GM21529 (cell line): Measurements from ENCODE around the gene IDH3B.
"Not testable (repeated sequence)": the region's sequence is repeated elsewhere in the genome, so short reads cannot be mapped to it uniquely, and the experiment has no call there.

Experiments used
- ATAC-seq: cut with Tn5 transposase; IDR thresholded peaks from one replicate; pipeline ENCODE4 v1.9.1; 2021; ENCODE audit not compliant: unreplicated experiment

IDH3B gene

DNA sequence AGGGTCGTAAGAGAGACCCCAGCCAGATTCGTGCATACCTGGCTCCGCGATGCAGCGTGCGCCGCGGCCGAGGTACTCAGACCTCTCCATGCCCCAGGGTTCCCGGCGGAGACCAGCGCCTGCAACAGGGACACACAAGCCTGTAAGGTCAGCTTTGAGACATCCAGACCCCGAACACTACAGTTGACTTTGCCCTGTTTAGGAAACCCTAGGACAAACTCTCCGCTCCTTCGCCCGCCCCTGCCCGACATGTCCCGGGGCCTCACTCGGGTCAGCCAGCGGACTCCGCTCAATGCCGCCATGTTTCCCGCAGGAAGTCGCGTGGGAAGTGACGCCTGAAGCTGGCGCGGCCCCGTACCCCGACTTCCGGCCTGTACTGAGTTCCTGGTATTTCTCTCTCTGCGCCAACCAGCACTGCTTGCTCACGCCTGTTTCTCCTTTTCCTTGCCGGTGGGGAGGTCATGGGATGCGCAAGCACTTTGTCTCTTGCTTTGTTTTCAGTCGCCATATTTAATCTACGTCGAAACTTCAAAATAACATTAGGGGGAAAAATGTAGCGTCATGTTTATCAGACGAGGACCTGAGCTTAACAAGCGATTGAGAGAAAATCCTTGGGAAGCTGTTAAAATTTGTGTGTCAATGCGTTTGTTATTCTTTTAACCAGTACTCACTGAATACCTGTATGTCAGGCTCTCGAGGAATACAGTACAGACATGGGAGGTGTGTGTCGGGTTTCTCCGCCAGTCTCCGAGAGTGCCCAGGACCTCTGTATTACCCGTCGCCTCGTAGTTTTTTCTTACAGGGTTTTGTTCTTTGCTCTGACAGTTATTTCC is at the start of gene IDH3B:
TSS of gene IDH3B (minus strand) at position 330 of the 833 bp plus-strand sequence. CDS start at position 302, 28 bp downstream.
- ATAC-seq: peak; percentile 85

DNA sequence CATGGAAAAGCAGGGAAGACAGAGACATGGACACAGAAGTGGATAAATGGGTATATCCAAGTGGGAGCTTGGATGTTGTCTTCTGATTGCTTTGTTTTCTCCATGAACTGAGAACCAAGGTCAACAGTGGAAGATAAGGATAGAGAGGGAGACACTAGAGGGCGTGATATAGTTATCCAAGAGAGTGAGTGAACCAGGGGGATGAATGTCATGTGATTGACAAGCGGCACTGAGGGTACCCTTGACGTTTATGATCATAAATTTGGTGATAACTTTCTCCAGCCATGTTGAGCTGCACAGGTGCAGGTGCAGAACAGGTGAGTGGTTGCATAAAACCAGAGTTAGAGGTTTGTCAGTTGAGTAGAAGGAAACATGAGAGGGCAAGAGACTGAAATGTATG is 49.3 kb upstream of the IDH3B start:
- no peak for ATAC-seq

DNA sequence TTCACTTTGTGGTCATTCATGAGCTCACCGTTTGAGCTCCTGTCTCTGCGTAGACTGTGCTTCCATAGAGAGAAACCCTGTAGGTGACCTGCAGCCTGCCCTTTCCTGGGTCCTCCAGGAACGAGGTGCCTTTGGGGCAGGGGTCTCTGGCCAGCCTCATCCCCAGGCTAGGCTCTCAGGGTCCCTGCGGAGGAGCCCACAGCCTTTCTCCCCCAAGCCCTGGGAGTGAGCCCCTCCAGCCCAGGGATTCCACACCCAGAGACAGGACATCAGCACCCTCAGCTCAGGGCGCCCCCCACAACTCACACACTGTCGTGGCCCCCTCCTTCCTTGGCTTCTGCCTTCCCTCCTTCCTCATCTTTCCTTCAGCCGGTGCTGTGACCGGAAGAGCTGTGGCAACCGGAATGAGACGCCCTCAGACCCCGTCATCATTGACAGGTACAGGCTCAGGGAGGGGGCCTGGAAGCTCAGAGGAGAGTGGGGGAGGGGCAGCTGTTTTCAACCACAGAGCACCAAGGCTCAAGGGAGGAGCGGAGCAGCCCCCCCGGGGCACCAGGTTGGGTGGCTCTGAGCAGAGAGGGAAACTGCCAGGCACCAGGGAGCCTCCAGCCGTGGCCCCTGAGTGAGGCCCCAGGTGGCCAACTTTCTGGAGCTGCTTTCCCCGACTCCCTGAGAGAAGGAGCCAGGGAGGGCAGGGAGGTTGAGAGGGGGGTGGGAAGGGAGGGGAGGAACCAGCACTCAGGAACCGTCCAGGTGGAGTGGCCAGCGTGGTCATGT is 45.4 kb upstream of the IDH3B start:
- ATAC-seq: no peak

DNA sequence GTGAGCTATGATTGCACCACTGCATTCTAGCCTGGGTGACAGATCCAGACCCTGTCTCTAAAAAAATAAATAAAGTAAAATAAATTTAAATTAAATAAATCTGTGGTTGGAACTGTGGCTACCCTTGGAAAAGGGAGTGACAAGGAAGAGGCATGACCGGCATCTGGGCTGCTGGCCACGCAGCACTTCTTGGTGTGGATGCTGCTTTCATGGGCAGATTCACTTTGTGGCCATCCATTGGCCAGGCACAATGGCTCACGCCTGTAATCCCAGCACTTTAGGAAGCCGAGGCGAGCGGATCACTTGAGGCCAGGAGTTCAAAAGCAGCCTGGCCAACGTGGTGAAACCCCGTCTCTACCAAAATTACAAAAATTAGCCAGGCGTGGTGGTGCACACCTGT is 44.6 kb upstream of the IDH3B start:
- no peak for ATAC-seq

DNA sequence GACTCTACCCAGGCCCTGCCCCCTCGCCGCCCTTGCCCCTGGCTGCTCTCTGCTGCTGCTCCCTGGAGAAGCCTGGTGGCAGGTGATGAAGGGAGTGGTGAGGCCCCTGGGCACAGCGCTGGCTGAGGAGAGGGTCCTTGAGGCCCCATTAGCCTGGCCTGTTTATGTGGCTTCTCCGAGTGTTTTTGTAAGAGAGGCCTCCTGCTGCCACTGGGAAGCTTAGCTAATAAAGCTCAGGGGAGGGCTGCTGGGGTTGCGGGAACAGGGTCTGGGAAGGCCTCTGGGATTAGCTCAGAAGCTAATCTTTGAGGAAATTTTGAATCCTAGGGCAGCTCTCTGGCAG is 44.0 kb upstream of the IDH3B start:
- no peak for ATAC-seq

DNA sequence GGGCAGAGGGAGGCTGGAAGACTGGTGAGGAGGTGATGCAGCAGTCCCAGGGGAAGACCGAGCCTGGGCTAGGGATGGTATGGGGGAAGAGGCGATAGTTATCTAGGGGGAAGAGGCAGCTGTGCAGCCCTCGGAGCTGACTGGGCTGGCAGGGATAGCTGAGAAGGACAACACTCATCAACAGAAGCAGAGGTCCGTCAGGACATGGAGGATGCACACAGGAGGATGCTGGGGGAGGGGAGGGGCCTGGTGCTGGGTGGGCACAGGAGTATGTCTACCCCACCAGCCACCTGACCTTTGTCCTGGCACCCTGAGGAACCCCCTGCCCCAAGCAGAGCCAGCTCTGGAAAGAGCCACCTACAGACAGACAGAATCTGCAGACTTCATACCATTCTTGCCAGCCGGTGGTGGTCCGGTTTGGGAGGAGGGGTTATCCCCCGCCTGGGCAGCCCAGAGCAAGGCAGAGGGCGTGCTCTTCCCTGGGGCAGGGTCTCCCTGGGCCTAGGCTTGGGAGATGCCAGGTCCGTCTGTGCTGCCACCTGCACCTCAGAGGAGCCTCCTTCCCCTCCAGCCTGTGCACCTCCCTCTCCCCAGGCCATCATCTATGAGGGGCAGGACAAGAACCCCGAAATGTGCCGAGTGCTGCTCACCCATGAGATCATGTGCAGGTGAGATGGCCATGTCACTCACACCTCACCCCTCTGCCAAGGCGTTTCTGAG is 43.5 kb upstream of the IDH3B start:
- ATAC-seq: no peak

DNA sequence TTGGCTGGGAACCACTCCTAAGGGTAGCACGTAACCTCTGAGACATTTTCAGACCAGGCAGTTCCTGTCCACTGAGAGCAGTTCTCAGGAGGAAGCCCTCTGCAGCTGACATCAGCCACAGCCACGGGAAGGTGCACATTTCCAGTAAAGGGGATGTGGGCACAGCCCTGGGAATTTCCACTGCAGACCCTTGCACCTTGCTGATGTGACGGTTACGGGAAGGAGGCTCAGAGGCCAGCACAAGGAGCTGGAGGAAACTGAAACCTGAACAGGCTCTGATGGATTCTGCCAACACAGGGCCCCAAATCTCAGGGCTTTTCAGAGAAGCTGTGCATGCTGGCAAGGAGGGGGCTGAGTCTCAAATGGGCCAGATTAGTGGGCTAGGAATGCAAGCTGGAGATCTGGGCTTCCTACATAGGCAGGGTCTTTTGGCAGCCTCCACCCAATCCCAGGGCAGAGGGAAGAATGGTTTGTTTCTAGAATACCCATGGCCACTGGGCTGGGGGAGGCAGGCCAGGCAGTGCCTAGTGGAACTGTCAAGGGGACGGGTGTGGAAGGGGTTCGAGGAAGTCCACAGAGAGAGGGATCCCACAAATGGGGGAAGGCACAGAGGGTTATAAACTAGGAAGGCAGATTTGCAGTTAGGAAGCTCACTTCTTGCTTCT is 42.8 kb upstream of the IDH3B start:
- ATAC-seq: no peak

DNA sequence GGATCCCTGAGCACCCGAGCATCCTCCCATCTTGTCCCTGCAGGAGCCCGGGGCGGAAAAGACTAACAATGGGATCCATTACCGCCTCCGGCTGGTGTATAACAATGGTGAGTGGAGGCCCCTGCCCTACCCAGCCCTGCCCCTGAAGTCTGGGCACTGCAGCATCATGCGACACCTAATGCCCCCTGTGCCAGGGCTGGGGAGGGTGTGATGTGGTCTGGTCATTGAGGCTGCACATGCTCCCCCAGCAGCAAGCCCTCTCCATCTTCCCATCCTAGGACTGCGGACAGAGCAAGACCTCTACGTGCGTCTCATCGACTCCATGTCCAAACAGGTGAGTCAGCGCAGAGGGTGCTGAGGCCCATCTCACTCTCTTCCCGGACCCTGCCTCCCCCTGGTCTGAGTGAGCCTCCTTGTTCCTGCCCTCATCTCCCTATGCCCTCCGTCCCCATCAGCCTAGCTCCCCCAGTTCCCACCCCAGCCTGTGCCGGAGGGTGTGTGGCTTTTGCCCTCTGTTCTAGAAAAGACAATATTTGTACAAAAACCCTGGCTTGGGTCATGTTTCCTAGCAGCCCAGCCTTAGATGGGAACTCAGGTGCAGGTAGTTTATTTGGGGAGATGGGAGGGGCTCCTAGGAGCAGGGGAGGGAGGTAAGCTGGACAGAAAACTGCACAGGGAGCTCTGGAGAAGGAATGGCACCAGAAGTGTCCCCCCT is 42.1 kb upstream of the IDH3B start:
- ATAC-seq: no peak

DNA sequence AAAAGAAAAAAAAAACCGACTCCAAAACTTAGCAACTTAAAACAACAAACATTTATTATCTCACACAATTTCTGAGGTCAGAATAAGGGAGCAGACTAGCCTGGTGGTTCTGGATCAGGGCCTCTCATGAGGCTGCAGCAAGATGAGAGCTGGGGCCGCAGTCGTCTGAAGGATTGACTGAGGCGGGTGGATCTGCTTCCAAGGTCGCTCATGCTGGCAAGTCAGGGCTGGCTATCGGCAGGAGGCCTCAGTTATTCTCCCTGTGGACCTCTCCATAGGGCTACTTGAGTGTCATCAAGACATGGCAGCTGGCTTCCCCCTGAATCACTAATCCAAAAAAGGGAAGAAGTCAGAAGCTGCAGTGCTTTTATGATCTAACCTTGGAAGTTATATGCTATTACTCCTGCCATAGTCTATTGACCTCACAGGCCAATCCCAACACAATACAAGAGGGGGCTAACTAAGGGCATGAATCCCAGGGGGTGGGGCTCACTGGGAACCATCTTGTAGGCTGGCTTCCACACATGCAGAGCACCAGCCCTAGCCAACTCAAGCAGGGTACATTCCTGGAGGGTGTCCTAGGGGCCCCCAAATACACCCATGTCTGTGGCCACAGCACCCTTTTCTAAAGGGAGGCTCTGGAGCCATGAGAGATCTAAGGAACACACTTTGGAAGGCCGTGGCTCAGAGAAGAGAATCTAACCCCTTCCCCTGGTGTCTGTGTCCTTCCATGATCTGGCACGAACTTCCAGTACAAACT is 39.9 kb upstream of the IDH3B start:
- no peak for ATAC-seq

DNA sequence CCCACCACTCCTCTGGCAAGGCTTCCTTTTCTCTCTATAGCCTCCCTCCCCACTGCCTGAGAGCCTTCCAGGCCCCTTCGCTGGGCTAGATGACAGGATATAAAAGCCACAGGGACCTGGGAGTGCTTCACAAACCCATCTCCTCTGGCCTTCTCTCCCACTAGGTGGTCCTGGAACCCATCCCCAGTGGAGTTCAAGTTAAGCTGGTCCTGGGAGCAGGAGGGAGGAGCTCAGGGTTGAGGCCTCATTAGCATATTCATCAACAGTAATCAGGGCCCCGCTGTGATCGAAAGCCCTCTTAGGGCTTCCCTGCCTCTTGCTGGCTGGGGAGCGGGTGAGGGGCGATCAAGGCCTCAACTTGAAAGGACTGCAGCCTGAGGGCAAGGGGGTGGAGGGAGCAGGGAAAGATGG is 37.7 kb upstream of the IDH3B start:
- ATAC-seq: no peak

DNA sequence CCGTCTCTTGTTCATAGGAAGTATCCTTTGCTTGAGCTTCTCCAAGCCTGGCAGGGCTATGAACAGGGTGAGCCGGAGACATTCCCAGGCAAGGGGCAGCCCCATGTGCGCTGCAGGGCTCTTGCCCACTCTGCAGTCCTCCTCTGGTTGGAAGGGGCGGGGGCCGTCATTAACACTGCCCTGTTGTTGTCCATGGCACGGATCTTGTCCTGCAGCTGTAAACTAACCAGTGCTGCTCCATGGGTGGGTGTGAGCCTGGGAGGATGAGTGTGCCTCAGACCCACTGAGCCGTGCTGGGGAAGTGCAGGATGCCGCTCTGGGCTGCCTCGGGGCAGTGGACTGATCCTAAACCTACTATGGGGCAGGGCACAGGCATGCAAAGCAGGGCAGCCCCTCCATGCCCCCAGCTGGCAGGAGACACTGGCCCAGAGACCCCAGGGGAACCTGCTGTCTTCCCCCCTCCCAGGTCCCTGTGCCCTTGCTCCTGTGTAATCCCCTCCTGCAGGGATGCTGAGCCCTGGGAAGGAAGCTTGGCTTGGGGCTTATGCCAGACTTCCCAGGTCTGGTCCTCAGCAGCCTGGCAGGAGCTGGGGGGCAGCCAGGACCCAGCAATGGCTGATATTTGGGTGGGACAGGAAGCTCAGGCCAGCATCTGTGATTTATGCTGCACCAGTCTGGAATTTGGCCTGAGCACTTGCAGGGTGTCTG is 37.1 kb upstream of the IDH3B start:
- ATAC-seq: no peak

DNA sequence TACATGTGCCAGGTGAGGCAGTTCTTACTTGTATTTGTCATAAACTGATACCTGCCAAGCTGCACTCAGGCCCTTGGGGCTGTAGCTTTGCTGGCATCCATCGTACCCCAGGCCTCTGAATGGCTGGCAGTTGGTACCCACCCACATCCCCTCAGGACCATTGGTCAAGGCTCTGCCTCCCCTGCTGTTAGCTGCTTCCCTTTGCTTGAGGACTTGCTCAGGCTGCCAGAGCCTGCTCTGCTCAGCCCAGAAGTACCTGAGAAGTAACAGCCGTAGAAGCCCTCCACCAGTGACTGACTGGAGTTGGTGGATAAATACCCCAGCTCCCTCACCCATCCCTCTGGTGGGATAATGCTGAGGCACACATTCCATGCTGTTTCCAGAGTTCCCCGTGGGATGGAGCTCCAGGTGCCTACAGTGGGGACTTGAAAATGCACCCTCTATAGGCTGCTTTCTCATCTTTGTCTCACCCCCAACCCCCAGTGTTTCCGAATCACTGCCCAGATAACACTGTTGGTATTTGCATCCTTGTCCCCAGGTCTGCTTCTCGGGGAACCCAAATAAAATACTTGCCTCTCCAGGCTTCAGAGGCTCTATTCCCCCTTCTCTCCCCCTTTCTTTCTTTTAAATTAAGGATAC is 35.9 kb upstream of the IDH3B start:
- ATAC-seq: no peak

DNA sequence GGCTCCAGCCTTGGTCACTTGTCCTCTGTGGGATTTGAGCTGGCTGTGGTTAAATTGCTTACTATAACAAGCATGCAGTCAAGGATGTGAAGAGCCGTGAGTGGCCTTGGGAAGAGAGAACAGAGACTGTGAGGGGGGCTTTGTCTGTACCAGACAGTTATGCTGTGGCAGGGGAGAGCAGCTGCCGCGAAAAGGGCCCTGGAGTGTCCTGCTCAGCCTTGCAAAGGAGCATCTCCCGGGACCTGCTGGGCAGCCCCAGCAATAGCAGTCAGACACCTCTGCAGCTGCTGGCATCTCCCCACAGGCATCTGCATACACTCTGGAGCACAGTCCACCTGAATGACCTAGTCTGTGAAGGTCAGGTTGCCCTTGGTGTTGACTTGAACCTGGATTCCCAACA is 34.9 kb upstream of the IDH3B start:
- ATAC-seq: no peak

DNA sequence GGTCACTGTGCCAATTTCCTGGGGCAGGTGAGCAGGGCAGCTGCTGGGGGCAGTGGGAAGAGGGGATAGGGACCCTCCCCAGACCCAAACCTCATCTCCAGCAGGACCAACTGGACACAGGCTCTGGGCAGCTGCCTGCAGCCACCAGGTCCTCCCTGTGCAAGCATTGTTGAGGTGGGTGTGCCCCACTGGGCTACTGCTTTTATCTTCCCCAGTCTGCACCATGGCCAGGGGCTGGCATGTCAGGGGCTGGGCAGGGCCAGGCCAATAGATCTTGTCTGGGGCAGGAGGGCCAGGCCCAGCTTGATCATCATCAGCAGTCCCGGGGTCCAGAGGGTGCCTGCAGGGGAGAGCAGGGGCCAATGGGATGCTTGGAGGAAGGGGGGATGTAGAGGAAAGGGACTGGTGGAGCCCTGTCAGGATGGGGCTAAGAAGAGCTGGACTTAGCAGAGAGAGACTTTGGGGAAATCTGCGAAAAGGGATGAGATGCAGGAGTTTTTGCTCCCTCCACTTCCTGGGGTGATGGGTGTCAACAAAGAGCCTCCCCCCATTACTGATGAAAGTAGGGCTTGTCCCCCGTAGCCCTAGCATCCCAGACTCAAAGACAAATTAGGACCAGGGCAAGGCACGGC is 34.3 kb upstream of the IDH3B start:
- no peak for ATAC-seq

DNA sequence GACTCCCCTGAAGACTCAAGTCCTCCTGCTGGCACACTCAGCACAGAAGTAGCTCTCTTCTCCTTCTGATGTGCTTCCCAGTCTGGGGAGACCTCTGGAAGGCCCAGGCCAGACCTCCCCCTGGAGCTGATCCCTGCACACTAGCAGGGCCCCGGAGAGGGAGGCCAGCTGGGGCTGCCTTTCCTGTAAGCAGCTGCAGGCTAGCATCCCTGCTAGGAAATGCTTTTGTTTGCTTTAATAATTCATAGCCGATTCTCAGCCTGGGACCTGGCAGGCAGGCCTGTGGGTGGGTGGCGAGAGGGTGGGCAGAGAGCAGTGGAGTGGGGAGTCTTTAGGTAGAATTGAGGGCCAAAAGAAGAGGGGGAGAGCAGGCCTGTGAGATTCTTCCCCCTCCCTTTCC is 33.8 kb upstream of the IDH3B start:
- no peak for ATAC-seq

DNA sequence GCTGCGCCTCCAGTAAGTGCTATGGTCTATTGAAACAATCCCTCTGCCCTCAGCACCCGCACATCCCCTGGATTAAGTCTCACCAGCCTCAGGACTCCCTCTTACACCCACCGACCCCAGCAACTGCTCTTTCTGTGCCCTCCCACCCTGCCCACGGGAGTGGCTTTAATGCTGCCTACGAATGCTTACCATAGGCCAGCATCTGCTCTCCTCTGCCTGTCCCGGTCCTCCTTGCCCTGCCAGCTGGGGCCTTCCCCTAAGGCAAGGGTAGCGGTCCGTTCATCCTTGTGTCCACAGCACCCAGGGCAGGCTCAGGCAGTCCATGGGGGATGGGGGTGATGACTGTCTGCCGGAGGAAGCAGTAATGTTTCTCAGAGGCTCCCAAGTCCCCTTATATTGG is 32.6 kb upstream of the IDH3B start:
- ATAC-seq: no peak

DNA sequence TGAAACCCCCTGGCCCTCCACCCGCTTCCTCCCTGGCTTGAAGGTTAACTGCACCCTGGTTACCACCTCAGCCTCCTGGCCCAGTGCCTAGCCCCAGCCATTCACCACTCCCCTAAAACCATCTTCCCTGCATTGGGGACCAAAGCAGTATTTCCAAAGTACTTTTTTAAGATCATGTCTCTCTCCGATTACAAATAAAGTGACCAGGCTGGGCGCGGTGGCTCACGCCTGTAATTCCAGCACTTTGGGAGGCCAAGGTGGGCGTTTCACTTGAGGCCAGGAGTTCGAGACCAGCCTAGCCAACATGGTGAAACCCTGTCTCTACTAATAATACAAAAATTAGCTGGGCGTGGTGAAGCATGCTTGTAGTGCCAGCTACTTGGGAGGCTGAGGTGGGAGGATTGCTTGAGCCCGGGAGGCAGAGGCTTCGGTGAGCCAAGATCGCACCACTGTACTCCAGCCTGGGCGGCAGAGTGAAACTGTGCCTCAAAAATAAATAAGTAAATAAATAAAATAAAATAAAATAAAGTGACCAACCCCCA is 32.0 kb upstream of the IDH3B start:
- not testable (repeated sequence) for ATAC-seq
